OCI-LY7 (cell line): Measurements from ENCODE around the gene PRKN.

Experiments
- CTCF ChIP-seq: fragments of 200-600 bp; sonication (generic); conservative IDR thresholded peaks from 2 replicates; pipeline ENCODE4 v1.5.1; 2014; ENCODE audit warnings: mild to moderate bottlenecking, antibody characterized with exemption, low read length, moderate library complexity, mixed read lengths
- EZH2phosphoT487 ChIP-seq: fragments of 200-600 bp; sonication (generic); IDR thresholded peaks from 2 replicates; pipeline ENCODE4 v1.6.1; 2018; ENCODE audit warnings: low read depth, borderline replicate concordance, mild to moderate bottlenecking, mixed run types, antibody characterized with exemption, low read length, moderate library complexity, mixed read lengths

- TF ChIP-seq CTCF (no peak), EZH2phosphoT487 (no peak)
Observed at GRCh38 chr6:162301128-162301527, 426.4 kb downstream of the PRKN start.
